WTC11 (cell line): ENCODE data around the gene ERBB4. TPM values are rescaled to one million over a fixed set of nuclear protein-coding genes. Genes with fewer than 3 reads are reported as not detected.

ENCODE experiments used
- ATAC-seq: fragments of 200-7000 bp; cut with Tn5 transposase; 2 replicates; pipeline ENCODE4 v1.10.0; 2021; ENCODE audit warnings: mild to moderate bottlenecking, moderate library complexity
- CTCF ChIA-PET: fragments of 300-600 bp; sonication (Branson Sonifier 250); formaldehyde crosslinking; loops from one replicate; lab custom pipeline; 2021; ENCODE audit warnings: antibody characterized with exemption; lab: Charles Lee
- POLR2A ChIA-PET: fragments of 350-600 bp; sonication (Branson Sonifier 250); formaldehyde crosslinking; loops from one replicate; lab custom pipeline; 2021; ENCODE audit warnings: antibody characterized with exemption; lab: Charles Lee
- DNase-seq: peaks from one replicate; pipeline ENCODE4 v3.0.0; 2021; ENCODE audit warnings: low spot score
- H3K27ac Mint-ChIP-seq: 2 replicates; pipeline ENCODE4 v1.8.0; 2021; ENCODE audit warnings: mixed read lengths
- H3K27me3 Mint-ChIP-seq: 2 replicates; pipeline ENCODE4 v1.8.0; 2021; ENCODE audit warnings: low read depth, mild to moderate bottlenecking, moderate library complexity, mixed read lengths
- H3K36me3 Mint-ChIP-seq: 2 replicates; pipeline ENCODE4 v1.8.0; 2021; ENCODE audit warnings: mixed read lengths
- H3K4me1 Mint-ChIP-seq: 2 replicates; pipeline ENCODE4 v1.8.0; 2022; ENCODE audit warnings: mixed read lengths
- H3K4me3 Mint-ChIP-seq: 2 replicates; pipeline ENCODE4 v1.8.0; 2021; ENCODE audit warnings: mild to moderate bottlenecking, moderate library complexity, mixed read lengths
- H3K9me3 Mint-ChIP-seq: 2 replicates; pipeline ENCODE4 v1.8.0; 2021; ENCODE audit warnings: mixed read lengths
- CREM ChIP-seq: sonication (generic); formaldehyde crosslinking; IDR thresholded peaks from 2 replicates; pipeline ENCODE4 v1.8.1; 2022; ENCODE audit warnings: mild to moderate bottlenecking, missing genetic modification reagents, moderate library complexity
- ELF4 ChIP-seq: sonication (generic); formaldehyde crosslinking; IDR thresholded peaks from 2 replicates; pipeline ENCODE4 v1.8.1; 2022; ENCODE audit warnings: low read depth, mild to moderate bottlenecking, moderate library complexity, missing genetic modification reagents
- ETV6 ChIP-seq: sonication (generic); formaldehyde crosslinking; IDR thresholded peaks from 2 replicates; pipeline ENCODE4 v1.8.1; 2022; ENCODE audit warnings: mild to moderate bottlenecking, missing genetic modification reagents
- GABPB1 ChIP-seq: sonication (generic); formaldehyde crosslinking; IDR thresholded peaks from 2 replicates; pipeline ENCODE4 v1.8.1; 2023; ENCODE audit warnings: mild to moderate bottlenecking, missing genetic modification reagents
- GTF2I ChIP-seq: fragments of 250-450 bp; sonication (Bioruptor Pico); conservative IDR thresholded peaks from 2 replicates; pipeline ENCODE4 v1.4.0; 2021; ENCODE audit warnings: mild to moderate bottlenecking
- JAZF1 ChIP-seq: fragments of 250-450 bp; sonication (Bioruptor Pico); IDR thresholded peaks from 2 replicates; pipeline ENCODE4 v1.9.0; 2021; ENCODE audit warnings: moderate library complexity, mild to moderate bottlenecking, inconsistent platforms
- JUN ChIP-seq: sonication (generic); formaldehyde crosslinking; IDR thresholded peaks from 2 replicates; pipeline ENCODE4 v1.8.0; 2023; ENCODE audit warnings: mild to moderate bottlenecking, missing genetic modification reagents
- NFE2L1 ChIP-seq: sonication (generic); formaldehyde crosslinking; IDR thresholded peaks from 2 replicates; pipeline ENCODE4 v1.8.1; 2023; ENCODE audit warnings: missing genetic modification reagents
- SMAD4 ChIP-seq: sonication (generic); formaldehyde crosslinking; IDR thresholded peaks from 2 replicates; pipeline ENCODE4 v1.8.0; 2022; ENCODE audit warnings: mild to moderate bottlenecking, missing genetic modification reagents
- TEAD1 ChIP-seq: sonication (generic); formaldehyde crosslinking; IDR thresholded peaks from 2 replicates; pipeline ENCODE4 v1.8.0; 2022; ENCODE audit warnings: mild to moderate bottlenecking, missing genetic modification reagents
- TEAD4 ChIP-seq: sonication (generic); formaldehyde crosslinking; IDR thresholded peaks from 2 replicates; pipeline ENCODE4 v1.8.0; 2022; ENCODE audit warnings: mild to moderate bottlenecking, missing genetic modification reagents
- ZNF121 ChIP-seq: sonication (generic); formaldehyde crosslinking; IDR thresholded peaks from 2 replicates; pipeline ENCODE4 v1.8.0; 2023; ENCODE audit warnings: missing genetic modification reagents
- ZNF423 ChIP-seq: fragments of 250-450 bp; sonication (Bioruptor Pico); IDR thresholded peaks from 2 replicates; pipeline ENCODE4 v2.1.2; 2022; ENCODE audit warnings: mild to moderate bottlenecking, moderate library complexity
- ZNF532 ChIP-seq: fragments of 250-450 bp; sonication (Bioruptor Pico); IDR thresholded peaks from 2 replicates; pipeline ENCODE4 v1.9.0; 2021; ENCODE audit warnings: mild to moderate bottlenecking, borderline replicate concordance
- total RNA-seq: library from RNA; stranded (reverse); gene quantifications from 3 replicates; pipeline ENCODE4 v1.2.3, GENCODE V29; 2021
- TF ChIP-seq, protein P1 (sequence below): fragments of 250-450 bp; sonication (Bioruptor Pico); IDR thresholded peaks from 2 replicates; pipeline ENCODE4 v1.9.0; 2021; ENCODE audit warnings: mild to moderate bottlenecking
- TF ChIP-seq, protein P2 (sequence below): sonication (generic); formaldehyde crosslinking; IDR thresholded peaks from 2 replicates; pipeline ENCODE4 v1.8.0; 2023; ENCODE audit warnings: mild to moderate bottlenecking, missing genetic modification reagents
- TF ChIP-seq, protein P3 (sequence below): sonication (generic); formaldehyde crosslinking; IDR thresholded peaks from 2 replicates; pipeline ENCODE4 v1.8.1; 2022; ENCODE audit warnings: mild to moderate bottlenecking, moderate library complexity, missing genetic modification reagents
- TF ChIP-seq, protein P4 (sequence below): sonication (generic); formaldehyde crosslinking; IDR thresholded peaks from 2 replicates; pipeline ENCODE4 v1.8.0; 2022; ENCODE audit warnings: mild to moderate bottlenecking, missing genetic modification reagents
- TF ChIP-seq, protein P5 (sequence below): sonication (generic); formaldehyde crosslinking; IDR thresholded peaks from 2 replicates; pipeline ENCODE4 v1.8.1; 2022; ENCODE audit warnings: low read depth, missing genetic modification reagents, borderline replicate concordance
- TF ChIP-seq, protein P6 (sequence below): sonication (generic); formaldehyde crosslinking; IDR thresholded peaks from 2 replicates; pipeline ENCODE4 v1.8.0; 2022; ENCODE audit warnings: mild to moderate bottlenecking, missing genetic modification reagents

ERBB4 gene
- total RNA-seq, 1 experiment from 2014 or later, result 1.6 TPM

DNA sequence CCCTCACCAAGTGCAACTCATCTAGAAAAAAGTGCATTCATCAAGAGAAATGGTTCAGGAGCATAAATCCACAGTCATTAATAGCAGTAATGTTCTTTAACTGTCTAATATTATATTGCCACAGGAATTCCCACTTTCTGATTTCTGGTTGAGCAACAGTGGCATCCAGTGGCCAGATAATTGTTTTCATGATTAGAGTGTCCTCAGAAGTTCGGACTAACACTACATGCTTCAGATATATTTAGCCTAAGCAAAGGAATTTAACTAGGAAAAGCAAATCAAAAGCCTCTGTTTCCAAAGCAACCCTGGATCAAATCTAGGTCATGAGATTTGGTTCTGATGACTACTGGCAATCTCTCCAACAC lies 9.8 kb upstream of the ERBB4 start:
- ChIA-PET POLR2A (no interaction called here), CTCF (no interaction called here)
- no peak for ATAC-seq
- H3K4me3 Mint-ChIP-seq, result no peak overlapping the region
- H3K4me1 Mint-ChIP-seq, result peaks cover 12% of the 10 kb centered on the region
- 0 out of 2 replicates have a peak, but pooled peaks cover 1% of the 10 kb centered on the region for H3K9me3 Mint-ChIP-seq
- no peaks in the 10 kb centered on the region for H3K36me3 Mint-ChIP-seq
- TF ChIP-seq CREM (no peak), ETV6 (CRISPR knock-in tag) (no peak), JUN (CRISPR knock-in tag) (no peak), ZNF121 (no peak), SMAD4 (no peak), ELF4 (CRISPR knock-in tag) (no peak), TEAD1 (CRISPR knock-in tag) (no peak), ZNF423 (CRISPR knock-in tag) (no peak), ZNF532 (no peak), GABPB1 (CRISPR knock-in tag) (no peak), NFE2L1 (no peak), JAZF1 (CRISPR knock-in tag) (no peak), TEAD4 (CRISPR knock-in tag) (no peak), GTF2I (CRISPR knock-in tag) (no peak)
- TF ChIP-seq, protein P1, sequence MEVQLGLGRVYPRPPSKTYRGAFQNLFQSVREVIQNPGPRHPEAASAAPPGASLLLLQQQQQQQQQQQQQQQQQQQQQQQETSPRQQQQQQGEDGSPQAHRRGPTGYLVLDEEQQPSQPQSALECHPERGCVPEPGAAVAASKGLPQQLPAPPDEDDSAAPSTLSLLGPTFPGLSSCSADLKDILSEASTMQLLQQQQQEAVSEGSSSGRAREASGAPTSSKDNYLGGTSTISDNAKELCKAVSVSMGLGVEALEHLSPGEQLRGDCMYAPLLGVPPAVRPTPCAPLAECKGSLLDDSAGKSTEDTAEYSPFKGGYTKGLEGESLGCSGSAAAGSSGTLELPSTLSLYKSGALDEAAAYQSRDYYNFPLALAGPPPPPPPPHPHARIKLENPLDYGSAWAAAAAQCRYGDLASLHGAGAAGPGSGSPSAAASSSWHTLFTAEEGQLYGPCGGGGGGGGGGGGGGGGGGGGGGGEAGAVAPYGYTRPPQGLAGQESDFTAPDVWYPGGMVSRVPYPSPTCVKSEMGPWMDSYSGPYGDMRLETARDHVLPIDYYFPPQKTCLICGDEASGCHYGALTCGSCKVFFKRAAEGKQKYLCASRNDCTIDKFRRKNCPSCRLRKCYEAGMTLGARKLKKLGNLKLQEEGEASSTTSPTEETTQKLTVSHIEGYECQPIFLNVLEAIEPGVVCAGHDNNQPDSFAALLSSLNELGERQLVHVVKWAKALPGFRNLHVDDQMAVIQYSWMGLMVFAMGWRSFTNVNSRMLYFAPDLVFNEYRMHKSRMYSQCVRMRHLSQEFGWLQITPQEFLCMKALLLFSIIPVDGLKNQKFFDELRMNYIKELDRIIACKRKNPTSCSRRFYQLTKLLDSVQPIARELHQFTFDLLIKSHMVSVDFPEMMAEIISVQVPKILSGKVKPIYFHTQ (CRISPR knock-in tag), result no peak
- TF ChIP-seq, protein P2, sequence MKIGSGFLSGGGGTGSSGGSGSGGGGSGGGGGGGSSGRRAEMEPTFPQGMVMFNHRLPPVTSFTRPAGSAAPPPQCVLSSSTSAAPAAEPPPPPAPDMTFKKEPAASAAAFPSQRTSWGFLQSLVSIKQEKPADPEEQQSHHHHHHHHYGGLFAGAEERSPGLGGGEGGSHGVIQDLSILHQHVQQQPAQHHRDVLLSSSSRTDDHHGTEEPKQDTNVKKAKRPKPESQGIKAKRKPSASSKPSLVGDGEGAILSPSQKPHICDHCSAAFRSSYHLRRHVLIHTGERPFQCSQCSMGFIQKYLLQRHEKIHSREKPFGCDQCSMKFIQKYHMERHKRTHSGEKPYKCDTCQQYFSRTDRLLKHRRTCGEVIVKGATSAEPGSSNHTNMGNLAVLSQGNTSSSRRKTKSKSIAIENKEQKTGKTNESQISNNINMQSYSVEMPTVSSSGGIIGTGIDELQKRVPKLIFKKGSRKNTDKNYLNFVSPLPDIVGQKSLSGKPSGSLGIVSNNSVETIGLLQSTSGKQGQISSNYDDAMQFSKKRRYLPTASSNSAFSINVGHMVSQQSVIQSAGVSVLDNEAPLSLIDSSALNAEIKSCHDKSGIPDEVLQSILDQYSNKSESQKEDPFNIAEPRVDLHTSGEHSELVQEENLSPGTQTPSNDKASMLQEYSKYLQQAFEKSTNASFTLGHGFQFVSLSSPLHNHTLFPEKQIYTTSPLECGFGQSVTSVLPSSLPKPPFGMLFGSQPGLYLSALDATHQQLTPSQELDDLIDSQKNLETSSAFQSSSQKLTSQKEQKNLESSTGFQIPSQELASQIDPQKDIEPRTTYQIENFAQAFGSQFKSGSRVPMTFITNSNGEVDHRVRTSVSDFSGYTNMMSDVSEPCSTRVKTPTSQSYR (CRISPR knock-in tag), result no peak
- TF ChIP-seq, protein P3, sequence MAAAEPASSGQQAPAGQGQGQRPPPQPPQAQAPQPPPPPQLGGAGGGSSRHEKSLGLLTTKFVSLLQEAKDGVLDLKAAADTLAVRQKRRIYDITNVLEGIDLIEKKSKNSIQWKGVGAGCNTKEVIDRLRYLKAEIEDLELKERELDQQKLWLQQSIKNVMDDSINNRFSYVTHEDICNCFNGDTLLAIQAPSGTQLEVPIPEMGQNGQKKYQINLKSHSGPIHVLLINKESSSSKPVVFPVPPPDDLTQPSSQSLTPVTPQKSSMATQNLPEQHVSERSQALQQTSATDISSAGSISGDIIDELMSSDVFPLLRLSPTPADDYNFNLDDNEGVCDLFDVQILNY (CRISPR knock-in tag), result no peak
- TF ChIP-seq, protein P4, sequence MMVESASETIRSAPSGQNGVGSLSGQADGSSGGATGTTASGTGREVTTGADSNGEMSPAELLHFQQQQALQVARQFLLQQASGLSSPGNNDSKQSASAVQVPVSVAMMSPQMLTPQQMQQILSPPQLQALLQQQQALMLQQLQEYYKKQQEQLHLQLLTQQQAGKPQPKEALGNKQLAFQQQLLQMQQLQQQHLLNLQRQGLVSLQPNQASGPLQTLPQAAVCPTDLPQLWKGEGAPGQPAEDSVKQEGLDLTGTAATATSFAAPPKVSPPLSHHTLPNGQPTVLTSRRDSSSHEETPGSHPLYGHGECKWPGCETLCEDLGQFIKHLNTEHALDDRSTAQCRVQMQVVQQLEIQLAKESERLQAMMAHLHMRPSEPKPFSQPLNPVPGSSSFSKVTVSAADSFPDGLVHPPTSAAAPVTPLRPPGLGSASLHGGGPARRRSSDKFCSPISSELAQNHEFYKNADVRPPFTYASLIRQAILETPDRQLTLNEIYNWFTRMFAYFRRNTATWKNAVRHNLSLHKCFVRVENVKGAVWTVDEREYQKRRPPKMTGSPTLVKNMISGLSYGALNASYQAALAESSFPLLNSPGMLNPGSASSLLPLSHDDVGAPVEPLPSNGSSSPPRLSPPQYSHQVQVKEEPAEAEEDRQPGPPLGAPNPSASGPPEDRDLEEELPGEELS (CRISPR knock-in tag), result no peak
- TF ChIP-seq, protein P5, sequence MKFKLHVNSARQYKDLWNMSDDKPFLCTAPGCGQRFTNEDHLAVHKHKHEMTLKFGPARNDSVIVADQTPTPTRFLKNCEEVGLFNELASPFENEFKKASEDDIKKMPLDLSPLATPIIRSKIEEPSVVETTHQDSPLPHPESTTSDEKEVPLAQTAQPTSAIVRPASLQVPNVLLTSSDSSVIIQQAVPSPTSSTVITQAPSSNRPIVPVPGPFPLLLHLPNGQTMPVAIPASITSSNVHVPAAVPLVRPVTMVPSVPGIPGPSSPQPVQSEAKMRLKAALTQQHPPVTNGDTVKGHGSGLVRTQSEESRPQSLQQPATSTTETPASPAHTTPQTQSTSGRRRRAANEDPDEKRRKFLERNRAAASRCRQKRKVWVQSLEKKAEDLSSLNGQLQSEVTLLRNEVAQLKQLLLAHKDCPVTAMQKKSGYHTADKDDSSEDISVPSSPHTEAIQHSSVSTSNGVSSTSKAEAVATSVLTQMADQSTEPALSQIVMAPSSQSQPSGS (CRISPR knock-in tag), result no peak
- TF ChIP-seq, protein P6, sequence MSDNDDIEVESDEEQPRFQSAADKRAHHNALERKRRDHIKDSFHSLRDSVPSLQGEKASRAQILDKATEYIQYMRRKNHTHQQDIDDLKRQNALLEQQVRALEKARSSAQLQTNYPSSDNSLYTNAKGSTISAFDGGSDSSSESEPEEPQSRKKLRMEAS (CRISPR knock-in tag), result no peak
- no peak overlapping the region for H3K27ac Mint-ChIP-seq
- H3K27me3 Mint-ChIP-seq, result no peaks in the 10 kb centered on the region
- DNase-seq, result no peak
